Inflammatory macrophage treated with lipopolysaccharide for 1 hour (primary cell): Measurements from ENCODE around the gene KIF19.

Source experiments
- DNase-seq, 2 donors: peaks; one replicate each; pipeline ENCODE4 v3.0.0-alpha.2; 2020 to 2022

The KIF19 gene

GRCh38 chr17:74367206-74367605 lies 41.2 kb downstream of the KIF19 start, which contains the start of gene GPR142:
GPR142 (plus strand) TSS chr17:74367506; CDS start chr17:74369541, 2,035 bp downstream.
- DNase-seq, result no peak

GRCh38 chr17:74368341-74369081 lies 42.5 kb downstream of the KIF19 start:
- DNase-seq, result peak; percentile 58 to 94

- peak; percentile 61 to 78 for DNase-seq
Measured at GRCh38 chr17:74369221-74369620, 43.2 kb downstream of the KIF19 start.

GRCh38 chr17:74369665-74370490 lies 43.9 kb downstream of the KIF19 start:
- no peak for DNase-seq

GRCh38 chr17:74371653-74372147 lies 45.7 kb downstream of the KIF19 start:
- DNase-seq, result no peak

GRCh38 chr17:74372426-74372825 lies 46.4 kb downstream of the KIF19 start:
- DNase-seq, result no peak

- DNase-seq, result no peak
Measured at GRCh38 chr17:74373838-74374606, 48.0 kb downstream of the KIF19 start.

GRCh38 chr17:74374858-74375257 lies 48.8 kb downstream of the KIF19 start:
- peak; percentile 16 to 38 for DNase-seq

GRCh38 chr17:74379495-74380085 lies 53.6 kb downstream of the KIF19 start:
- DNase-seq, result peak; percentile 65 to 94

GRCh38 chr17:74380086-74380958 lies 54.3 kb downstream of the KIF19 start:
- DNase-seq, result no peak

- DNase-seq, result no peak
Measured at GRCh38 chr17:74380959-74381808, 55.2 kb downstream of the KIF19 start.

- DNase-seq, result no peak
Measured at GRCh38 chr17:74383141-74383540, 57.1 kb downstream of the KIF19 start.

GRCh38 chr17:74385201-74385600 lies 59.2 kb downstream of the KIF19 start:
- DNase-seq, result no peak

GRCh38 chr17:74386386-74386785 lies 60.4 kb downstream of the KIF19 start:
- DNase-seq, result no peak

- no peak for DNase-seq
Measured at GRCh38 chr17:74387365-74388218, 61.6 kb downstream of the KIF19 start.

- no peak for DNase-seq
Measured at GRCh38 chr17:74389084-74389753, 63.2 kb downstream of the KIF19 start.

GRCh38 chr17:74389937-74390679 lies 64.1 kb downstream of the KIF19 start:
- DNase-seq, result no peak
